GM10266 (cell line): Measurements from ENCODE around the gene TVP23A.

Source experiments
- DNase-seq: peaks from one replicate; pipeline ENCODE4 v3.0.0; 2012; ENCODE audit errors: extremely low spot score
- TF ChIP-seq, protein P1 (sequence below): IDR thresholded peaks from 2 replicates; pipeline ENCODE4 v1.5.1; 2012; ENCODE audit warnings: mild to moderate bottlenecking, low read depth; ENCODE audit not compliant: control insufficient read depth, insufficient read depth; ENCODE audit errors: missing control alignments

TVP23A gene

DNA sequence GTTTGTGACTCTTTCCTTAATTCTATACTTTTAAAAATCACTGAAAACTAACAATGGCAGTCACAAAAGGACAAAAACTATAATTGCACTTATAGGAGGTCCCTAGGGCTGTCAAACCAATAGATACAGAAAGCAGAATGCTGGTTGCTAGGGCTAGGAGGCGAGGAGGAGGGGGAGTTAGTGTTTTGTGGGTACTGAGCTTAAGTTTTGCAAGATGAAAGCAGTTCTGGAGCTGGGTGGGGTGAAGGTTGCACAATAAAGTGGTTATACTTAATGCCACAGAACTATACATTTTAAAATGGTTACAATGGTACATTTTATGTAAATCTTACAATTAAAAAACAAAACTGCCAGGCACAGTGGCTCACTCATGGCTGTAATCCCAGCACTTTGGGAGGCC, 47.7 kb downstream of the TVP23A start:
- no peak for DNase-seq
- TF ChIP-seq, protein P1, sequence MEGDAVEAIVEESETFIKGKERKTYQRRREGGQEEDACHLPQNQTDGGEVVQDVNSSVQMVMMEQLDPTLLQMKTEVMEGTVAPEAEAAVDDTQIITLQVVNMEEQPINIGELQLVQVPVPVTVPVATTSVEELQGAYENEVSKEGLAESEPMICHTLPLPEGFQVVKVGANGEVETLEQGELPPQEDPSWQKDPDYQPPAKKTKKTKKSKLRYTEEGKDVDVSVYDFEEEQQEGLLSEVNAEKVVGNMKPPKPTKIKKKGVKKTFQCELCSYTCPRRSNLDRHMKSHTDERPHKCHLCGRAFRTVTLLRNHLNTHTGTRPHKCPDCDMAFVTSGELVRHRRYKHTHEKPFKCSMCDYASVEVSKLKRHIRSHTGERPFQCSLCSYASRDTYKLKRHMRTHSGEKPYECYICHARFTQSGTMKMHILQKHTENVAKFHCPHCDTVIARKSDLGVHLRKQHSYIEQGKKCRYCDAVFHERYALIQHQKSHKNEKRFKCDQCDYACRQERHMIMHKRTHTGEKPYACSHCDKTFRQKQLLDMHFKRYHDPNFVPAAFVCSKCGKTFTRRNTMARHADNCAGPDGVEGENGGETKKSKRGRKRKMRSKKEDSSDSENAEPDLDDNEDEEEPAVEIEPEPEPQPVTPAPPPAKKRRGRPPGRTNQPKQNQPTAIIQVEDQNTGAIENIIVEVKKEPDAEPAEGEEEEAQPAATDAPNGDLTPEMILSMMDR, result no peak

DNA sequence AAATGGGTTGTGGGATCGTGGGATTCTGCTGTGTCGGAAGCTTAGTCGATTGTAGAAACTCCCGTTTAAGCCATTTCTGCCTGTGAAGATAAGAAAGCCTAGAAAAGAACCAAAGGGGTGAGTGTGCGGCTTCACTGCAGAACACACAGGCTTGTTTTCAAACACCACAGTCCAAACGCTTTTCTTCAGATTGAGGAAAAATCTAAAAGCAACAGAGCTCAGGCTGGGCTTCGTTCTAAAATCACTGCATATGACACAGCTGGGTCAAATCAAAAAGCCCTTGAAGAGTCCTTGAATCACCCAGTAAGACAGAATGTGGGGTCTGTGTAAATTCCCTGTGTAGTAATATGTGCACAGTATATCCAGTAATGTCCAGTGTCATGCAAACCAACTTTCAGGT, 49.2 kb downstream of the TVP23A start:
- TF ChIP-seq, protein P1, result no peak
- no peak for DNase-seq

DNA sequence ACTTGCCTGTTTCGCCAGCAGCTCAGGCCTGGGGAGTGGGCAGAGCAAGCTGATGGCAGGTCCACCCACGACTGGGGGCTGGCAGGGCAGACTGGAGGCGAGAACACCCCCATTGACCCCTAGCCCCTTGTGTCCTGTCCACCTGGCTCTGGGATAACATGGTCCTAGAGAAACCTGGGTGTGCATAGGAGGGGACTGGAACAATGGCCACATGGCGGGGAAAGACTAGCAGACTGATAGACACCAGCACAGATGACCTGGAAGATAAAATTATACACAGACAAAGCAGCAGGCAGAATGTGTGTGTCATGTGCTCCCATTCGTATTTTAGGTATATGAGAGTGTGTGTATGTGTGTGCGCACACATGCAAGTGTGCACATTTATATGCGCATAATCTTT, 51.5 kb downstream of the TVP23A start:
- DNase-seq, result no peak
- TF ChIP-seq, protein P1, result no peak

DNA sequence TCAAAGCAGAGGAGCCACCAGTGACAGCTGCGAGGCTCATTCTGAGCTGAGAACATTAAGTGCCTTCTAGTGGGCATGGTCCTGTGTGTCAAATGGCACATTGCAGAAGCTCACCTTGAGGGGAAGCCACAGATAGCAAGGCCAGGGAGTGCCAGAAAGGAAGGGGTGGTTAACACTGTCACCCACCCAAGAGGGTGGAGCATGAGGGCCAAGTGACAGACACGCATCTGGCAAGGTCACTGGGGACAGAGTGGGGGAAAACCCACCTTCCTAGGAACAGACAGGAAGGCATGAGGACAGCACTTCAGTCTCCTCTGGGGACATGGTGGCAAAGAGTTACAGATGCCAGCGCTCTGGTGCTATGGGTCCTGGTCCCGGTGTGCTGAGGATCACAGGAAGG, 52.8 kb downstream of the TVP23A start:
- peak; percentile 59 for DNase-seq
- TF ChIP-seq, protein P1, result no peak

DNA sequence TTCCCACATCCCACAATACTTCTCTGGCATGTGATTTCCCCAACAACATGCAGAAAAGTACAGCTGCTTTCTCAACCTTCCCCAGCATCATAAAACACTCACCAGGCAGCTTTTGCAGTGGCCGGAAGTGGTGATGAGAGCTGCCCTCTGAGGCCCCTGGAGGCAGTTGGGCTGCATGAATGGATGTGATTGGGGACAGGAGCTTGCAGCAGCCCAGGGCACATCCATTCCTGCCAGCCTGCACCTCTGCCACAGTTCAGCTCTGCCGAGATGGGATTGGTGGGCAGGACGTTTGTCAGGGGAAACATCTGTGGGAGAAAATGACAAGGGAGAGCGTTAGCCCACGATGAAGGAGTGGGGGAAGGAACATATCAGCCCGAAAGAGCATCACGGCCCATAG, 55.1 kb downstream of the TVP23A start:
- no peak for DNase-seq
- TF ChIP-seq, protein P1, result no peak

DNA sequence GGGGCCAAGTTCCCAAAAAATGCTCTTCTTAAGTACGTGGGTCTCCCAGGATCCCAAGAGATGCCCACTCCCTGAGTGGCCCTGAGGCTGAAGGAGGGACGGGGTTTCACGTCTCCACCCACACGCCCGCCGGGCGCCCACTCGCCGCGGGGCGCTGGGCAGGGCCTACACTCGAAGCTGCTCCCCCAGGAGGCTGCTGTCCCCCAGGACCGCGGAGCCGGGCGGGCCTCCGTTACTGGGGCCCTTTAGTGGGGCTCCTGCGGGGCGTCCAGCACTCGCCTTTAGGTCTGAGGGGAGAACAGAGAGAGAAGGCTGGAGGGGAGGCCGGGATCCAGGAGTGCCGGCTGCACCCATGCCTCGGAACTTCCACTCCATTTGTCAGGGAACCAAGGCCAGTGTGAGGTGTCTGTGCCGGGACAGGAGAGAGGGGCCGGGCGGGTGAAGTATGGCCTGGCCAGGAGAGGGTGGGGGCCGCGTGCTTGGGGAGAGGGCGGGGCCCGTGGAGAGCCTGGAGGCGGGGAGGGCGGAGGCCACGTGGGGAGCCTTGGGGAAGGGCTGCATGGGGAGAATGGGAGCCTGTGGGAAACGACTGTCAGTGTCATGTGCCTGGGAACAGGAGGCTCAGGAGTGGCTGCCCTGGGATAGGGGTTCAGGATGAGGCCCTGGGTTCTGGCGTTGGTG, 56.1 kb downstream of the TVP23A start:
- TF ChIP-seq, protein P1, result no peak
- no peak for DNase-seq

DNA sequence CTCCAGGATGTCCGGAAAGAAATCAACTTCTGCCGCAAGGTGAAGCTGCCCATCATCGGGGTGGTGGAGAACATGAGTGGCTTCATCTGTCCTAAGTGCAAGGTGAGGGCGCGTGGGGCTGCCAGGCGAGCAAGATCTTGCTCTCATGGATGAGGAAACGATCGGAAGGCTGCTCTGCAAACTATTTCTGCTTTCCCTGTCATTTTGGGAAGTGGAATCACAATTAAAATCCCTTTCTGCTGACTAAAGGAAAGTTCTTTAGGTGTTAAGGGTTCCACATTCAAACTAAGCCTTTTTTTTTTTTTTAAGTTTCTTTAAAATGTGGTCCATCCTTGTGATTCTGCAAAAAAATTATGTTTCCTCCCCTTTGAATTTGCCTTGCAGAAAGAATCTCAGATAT, 57.2 kb downstream of the TVP23A start:
- TF ChIP-seq, protein P1, result no peak
- no peak for DNase-seq
